SK-N-MC (cell line): ENCODE measurements around the gene SLC25A41.

Experiments used
- EZH2 ChIP-seq: fragments of 200-600 bp; sonication (generic); IDR thresholded peaks from one replicate; pipeline ENCODE4 v1.6.1; 2017; ENCODE audit warnings: antibody characterized with exemption
- FOXP2 ChIP-seq: optimal IDR thresholded peaks from 2 replicates; pipeline ENCODE3; 2011; ENCODE audit warnings: mild to moderate bottlenecking, moderate library complexity; ENCODE audit not compliant: insufficient read depth; ENCODE audit errors: extremely low read length, control extremely low read depth
- POLR2AphosphoS5 ChIP-seq: IDR thresholded peaks from 2 replicates; pipeline ENCODE4 v1.6.1; 2012; ENCODE audit warnings: mild to moderate bottlenecking, low read depth, low read length, borderline replicate concordance

DNA sequence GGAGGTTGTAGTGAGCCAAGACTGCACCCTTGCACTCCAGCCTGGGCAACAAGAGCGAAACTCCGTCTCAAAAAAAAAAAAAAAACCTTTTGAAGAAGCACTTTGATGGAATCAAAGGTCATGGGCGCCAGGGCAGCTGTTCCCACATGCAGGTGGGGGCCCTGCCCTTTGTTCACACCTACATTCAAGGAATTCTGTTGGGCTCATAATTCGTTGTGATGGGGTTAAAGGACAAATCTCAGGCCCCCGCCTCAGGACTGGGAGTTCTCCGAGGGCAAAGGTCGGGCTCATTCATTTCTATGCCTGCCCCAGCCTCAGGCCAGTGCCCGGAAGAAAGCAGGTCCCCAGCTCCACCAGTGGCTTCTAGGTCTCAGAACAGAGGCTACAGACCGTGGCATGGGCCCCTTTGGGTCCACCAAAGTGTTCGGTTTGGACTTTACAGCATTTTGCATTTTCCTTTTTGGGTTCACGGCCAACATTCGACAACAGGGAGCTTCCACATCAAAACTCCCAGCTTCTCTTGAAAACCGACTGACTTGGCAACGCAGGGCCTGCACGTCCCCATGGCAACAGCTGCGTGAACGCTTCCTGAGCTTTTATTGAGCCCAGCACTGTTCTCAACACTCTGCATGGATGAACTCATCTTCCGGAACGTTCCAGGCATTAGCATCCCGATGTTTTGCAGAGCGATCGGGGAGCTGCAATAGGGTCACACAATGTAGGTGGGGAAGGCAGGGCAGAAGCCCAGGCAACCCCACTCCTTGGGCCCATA, 30.5 kb downstream of the SLC25A41 start:
- no peak for TF ChIP-seq POLR2AphosphoS5
- TF ChIP-seq EZH2 = no peak
- no peak for TF ChIP-seq FOXP2
